Inferior parietal cortex (tissue), 1 donor: Measurements from ENCODE around the gene CCL2.

ENCODE experiments used
- DNase-seq: peaks from one replicate; pipeline ENCODE4 v3.0.0-alpha.2; 2016; ENCODE audit errors: extremely low spot score

Gene CCL2

DNA sequence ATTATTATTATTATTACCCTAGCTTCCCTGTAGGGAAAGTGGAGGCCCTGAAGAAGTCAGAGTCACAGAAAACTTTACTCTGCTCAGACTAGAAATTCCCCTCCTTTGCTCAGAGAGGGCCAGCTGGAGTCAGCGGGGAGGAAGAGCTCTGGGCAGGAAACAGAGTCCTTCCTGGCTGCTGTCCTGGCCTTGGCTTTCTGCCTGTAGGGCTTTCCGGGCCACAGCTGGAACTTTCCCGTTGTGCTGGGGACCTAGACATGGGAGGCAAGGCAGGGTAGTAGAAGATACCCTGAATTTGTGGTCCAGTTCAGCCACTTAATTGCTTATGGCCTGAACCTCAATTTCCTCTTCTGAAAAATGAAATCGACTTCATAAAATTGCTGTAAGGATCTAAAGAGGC lies 14.0 kb upstream of the CCL2 start:
- DNase-seq = no peak

DNA sequence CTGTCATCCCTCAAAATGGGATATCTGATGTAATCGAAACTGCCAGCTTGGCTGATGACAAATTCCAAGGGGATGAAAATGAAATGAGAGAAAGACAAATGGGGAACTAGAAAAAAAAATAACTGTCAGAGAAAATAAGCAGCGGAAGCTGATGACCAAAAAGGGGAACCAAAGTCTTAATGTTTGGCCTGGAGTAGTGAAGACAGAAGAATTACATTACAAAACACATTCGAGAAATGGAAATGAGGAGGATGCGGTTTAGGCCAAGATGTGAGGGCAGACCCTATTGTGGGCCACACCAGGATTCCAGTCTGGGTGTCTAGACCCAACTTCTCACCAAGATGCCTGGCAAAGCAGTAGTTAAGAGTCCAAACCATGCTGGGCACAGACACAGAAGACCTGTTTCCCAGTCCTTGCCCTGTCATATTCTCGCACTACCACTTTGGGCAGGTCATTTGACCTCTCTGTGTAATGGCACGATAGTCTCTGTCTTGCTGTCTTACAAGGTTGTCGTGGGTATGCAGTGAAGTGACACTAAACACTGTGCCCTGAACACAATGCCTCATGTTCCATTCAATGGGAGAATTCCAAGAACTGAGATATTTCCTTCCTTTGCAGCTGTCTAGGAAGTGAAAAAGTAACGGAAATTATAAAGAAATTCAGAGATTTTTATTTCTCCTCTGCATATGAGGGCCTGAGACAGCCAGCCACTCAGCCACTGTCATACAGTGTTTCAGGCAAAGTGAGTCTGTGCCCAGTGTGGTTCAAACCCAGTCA lies 12.3 kb upstream of the CCL2 start:
- no peak for DNase-seq

DNA sequence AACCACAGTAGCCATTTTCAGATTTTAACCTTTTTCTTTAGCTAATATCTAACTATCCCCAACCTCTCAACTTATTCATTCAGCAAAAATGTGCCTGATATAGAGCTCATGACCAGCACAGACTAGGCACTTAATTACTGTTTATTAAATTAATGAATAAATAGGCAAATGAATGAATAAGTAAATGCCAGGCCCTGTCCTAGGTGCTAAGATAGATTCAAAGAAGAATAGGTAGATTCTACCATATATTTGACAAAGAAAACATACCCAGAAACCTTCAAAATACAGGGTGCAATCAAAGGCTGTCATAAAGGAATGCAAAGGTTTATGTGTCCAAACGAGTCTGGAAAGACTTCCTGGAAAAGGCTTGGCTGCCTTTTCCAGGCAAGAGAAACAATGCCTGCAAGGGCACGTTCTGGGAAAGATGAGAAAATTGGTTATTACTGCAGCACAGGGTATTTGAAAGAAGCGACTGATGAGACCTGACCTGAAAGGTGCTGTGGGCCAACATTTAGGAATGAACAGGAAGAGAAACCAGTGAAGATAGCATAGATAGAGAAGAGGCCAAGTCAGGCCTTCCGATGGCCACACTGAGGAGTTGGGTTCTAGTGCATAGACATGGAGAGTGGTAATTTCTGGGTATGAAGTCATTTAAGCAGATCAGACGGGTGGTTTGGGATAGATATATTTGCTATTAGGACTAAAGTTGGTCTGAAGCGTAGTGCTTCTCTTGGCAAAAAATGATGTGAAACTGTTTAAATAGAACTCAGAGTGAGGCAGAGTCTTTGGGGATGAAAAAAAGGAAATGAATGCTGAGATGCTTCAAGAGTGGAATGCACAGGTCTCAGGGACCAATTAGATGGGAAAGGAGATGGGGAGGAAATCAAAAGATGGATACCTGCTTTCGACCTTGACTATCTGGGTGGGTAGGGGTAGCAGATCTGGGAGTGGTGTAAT lies 11.4 kb upstream of the CCL2 start:
- DNase-seq = no peak

- no peak for DNase-seq
Observed at GRCh38 chr17:34245351-34245905, 9.7 kb upstream of the CCL2 start.

DNA sequence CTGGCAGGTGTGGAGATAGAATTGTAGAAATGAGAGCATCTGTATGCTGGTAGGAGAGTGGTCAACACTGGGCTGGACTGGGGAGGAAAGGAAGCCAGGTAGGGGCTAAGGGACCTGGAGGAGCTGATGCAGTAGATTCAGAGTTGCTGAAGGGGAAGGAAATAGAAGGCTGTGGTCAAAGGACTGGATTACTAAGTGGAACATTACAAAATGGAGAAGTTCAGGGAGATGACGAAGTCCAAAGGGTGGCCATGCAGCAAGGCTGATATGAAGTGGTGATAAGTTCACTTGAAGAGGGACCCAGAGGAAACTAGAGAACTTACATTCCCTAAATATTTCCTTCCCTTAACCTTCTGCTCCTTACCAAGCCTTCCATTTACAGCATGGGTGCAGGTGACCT lies 8.6 kb upstream of the CCL2 start:
- DNase-seq = no peak

GRCh38 chr17:34246881-34247280 lies 8.2 kb upstream of the CCL2 start:
- DNase-seq = no peak

DNA sequence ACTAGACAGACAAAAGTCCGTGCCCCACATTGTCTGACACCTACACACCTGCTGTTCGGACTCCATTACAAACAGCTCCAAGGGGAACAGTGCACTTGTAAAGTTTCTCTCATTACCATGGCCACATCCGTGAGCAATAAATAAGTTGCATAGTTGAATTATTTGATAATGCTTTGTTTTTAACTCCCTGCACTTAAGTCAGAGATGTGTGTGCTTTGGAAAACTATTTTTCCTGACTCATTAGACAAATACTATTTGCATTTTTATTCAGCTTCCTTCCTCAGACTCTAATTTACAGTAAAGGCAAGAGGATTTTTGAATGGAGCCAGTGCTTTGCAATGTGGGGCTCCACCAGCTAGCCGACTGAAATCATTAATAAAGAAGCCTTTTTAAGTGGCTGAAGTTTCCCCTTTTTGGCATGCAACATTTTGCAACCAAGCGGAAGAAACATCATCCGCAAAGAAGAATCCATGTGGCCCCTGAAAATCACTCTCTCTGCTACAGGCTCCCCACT lies 6.5 kb upstream of the CCL2 start:
- DNase-seq = no peak

GRCh38 chr17:34249061-34249460 lies 6.0 kb upstream of the CCL2 start:
- DNase-seq = no peak

DNA sequence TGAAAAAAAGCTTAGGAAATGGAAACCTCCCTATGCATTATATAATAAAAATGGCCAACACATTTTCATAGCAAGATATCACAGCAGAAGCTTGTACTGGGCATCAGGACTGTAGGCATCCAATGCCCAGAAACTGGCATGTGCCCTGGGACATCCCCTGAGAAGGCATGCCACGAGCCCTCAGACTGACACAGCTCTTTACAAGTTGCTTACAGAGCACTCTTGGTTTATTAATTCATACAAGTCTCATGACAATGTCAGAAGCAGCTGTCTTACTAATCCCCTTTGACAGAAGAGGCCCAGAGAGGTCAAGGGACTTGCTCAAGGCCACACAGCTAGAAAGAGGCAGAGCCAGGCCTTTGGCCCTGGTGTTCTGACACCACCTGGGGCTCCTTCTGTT lies 5.6 kb upstream of the CCL2 start:
- DNase-seq = no peak

DNA sequence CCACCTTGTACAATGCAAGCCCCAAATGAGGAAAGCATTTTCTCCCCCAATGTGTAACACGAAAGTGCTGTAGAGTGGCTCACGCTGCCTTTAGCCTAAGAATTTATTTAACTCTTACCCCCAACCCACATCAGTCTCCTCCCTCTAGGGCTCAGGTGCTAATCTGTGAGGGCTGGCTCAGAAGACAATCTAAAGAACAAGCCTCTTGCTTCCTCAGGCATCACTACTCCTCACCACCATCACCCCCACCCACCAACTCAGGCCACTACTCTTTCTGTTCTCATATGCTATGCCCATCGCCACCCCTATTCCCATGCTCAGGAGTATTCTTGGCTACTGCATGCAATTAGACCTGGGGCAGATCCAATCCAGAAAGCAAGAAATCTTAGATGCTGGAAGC lies 3.9 kb upstream of the CCL2 start:
- no peak for DNase-seq

DNA sequence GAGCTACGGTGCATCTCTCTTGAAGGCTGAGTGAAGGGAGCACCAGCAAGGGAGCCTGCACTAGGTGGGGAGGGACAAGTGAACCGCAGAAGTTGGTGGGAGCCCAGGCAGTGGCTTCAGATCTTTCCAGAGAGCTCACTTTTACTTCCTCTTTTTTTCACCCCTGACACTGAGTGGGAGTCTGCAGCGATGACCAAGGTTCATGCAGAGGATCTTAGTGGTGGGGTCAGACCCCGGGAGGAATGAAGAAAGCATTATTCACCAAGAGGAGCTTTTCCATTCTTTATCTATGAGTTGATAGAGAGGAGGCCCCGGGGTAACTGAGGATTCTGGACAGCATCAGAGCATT lies 3.0 kb upstream of the CCL2 start:
- no peak for DNase-seq

GRCh38 chr17:34252444-34253138 lies 2.5 kb upstream of the CCL2 start:
- peak; percentile 69 for DNase-seq

DNA sequence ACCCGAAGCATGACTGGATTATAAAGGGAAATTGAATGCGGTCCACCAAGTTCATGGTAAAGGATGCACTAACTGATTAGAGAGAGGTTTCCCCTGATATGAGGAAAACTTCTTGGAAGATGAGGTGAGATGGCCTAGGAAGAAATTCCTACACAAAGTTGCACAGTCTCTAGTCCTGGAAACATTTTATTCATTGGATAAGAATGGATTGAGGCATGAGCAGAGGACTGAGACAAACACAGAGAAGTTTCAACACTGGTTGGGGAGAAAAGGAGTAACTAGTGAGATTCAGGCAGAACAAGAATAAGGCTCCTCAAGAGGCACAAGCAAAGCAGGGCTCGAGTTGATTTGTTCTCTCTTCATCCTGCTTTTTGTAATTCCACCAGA lies 2.0 kb upstream of the CCL2 start:
- no peak for DNase-seq

DNA sequence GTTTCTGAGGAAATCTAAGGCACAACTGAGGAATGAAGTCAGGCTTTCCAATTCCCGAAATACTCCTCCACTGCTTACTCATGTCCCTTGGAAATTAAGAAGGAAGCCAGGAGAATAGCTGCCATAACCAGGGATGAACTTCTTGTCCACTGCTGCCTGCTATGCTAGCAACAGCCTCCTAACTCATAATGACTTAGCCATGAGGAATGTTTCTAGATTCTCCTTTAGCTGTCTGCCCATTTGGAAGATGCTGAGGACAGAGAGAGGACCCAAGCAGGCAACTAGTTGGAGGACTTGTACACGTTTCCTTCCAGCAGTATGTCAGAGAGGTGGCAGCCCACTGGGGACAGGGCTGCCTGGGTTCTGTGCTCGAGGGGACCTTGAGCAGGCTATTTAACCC lies 939 bp upstream of the CCL2 start:
- no peak for DNase-seq

DNA sequence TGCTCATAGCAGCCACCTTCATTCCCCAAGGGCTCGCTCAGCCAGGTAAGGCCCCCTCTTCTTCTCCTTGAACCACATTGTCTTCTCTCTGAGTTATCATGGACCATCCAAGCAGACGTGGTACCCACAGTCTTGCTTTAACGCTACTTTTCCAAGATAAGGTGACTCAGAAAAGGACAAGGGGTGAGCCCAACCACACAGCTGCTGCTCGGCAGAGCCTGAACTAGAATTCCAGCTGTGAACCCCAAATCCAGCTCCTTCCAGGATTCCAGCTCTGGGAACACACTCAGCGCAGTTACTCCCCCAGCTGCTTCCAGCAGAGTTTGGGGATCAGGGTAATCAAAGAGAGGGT lies 272 bp downstream of the CCL2 start:
- DNase-seq = no peak

- DNase-seq = no peak
Observed at GRCh38 chr17:34255841-34256240, 756 bp downstream of the CCL2 start.

GRCh38 chr17:34257299-34257985 lies 2.4 kb downstream of the CCL2 start:
- DNase-seq = no peak

DNA sequence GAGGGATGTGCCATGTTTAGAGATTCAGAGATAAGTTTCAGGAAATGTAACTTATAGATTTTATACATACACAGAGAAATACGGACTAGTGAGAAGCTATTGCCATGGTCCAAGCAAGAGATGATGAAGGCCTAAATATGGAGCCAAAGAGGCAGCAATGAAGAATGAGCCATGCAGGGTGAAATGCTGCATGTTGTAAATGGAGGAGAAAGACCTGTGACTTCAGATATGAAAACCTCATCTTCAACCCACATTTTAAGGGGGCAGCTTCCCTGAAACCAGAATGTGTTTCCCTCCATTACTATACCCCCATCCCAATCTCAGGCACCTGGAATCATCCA lies 2.9 kb downstream of the CCL2 start:
- DNase-seq = no peak

- DNase-seq = no peak
Observed at GRCh38 chr17:34259146-34259545, 4.1 kb downstream of the CCL2 start.

DNA sequence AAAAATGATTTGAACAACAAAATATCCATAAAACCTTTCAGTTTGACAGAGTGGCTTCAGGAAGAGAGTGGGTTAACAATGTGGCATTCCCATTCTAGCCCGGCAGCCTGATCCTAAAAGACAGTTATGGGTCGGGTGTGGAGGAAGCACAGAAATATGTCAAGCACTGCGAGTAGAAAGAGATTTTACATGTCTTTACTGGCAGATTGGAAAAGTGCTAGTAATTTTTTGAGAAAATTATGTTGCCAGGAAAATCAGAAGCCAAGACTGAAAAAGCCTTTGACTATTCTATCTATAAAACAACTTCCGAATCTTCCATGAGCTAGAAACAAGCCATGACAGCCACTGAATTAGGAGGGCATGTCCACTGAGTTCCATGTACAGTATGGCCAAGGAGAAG lies 5.8 kb downstream of the CCL2 start:
- DNase-seq = no peak

DNA sequence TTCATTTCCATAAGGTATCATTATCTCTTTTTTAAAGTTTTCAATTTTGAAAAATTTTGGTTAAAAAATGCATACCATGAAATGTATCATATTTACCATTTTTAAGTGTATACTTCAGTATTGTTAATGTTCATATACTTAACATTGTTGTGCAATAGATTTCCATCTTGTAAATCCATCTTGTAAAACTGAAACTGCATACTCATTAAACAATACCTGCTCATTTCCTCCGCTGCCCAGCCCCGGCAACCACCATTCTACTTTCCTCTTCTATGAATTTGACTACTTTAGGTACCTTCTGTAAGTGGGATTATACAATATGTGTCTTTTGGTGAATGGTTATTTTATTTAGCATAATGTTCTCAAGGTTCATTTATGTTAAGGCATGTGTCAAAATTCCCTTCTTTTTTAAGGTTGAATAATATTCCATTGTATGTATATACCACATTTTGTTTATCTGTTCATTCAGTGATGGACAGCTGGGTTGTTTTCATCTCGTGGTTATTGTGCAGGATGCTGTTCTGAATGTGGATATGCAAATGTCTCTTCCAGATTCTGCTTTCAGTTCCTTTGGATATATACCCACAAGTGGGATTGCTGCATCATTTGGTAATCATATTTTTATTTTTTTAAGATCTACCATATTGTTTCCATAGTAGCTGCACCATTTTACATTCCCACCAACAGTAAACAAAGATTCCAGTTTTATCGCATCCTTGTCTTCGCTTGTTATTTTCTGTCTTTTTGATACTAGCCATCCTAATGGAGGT lies 6.7 kb downstream of the CCL2 start:
- no peak for DNase-seq
